Measurements from ENCODE around the gene HK1. TPM values are rescaled to one million over a fixed set of nuclear protein-coding genes. Genes with fewer than 3 reads are reported as not detected.
"Not testable (repeated sequence)": the region's sequence is repeated elsewhere in the genome, so short reads cannot be mapped to it uniquely, and the experiment has no call there.

The HK1 gene
- 139 TPM for total RNA-seq

DNA sequence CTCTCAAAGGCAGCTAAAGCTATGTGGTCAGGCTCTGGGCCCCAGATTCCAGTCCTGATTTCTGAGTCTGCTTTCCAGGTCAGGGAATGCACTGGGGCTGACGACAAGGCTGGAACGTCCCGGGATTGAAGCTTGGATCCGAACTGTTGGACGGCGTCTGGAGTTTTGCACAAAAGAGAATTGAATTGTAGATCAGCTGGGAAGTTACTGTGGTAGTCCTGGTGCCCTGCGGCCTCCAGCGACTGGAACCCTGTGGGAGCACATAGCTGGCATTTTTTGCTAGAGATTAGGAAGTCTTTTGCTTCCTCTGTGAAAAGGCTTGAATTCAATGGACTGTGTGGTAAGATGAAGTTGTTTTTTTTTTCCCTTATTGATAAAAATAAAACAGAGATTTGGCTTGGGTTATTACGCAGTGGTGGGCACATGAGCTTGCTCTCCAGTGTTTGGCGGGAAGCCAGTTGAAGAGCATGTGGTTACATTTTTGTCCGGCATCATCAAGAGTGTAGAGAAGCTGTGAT lies at the start of gene HK1:
Gene HK1, plus strand, starts transcription at position 51 of the 518 bp plus-strand sequence.
- DNase-seq (ENCODE audit: low spot score), result no peak

DNA sequence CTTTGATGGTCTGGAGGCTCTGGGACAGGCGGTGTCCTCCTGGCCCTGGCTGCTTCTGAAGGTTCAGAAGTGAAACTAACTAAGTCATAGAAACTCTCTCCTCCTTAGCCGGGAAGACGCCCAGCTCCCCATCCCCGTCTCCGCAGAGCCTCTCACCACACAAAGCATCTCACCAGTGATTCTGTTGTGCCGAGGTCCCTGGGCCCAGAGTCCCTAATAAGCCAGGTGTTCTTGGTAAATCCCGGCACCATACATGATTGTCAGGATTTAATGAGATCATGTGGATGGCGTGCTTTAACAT lies 48.7 kb upstream of the HK1 start:
- no peak for DNase-seq (ENCODE audit: low spot score)

DNA sequence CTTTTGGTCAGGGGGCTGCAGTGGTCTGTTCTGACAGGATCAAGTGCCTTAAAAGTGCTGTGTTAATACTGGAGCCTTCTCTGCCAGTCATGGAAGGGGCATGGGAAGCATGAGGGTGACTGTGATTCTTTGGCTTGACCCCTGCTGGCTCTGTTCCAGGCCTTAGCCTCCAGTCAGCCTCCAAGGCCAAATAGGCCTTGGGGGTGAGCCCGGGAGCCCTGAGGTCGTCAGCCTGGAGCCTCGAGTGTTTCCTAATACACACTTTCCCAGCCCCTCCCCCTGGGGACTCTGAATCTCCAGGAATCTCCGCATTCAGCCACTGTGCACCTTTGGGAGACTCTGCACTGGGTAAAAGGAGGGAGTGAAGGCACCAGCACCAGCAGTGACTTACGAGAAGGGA lies 48.2 kb upstream of the HK1 start:
- no peak for DNase-seq (ENCODE audit: low spot score)

DNA sequence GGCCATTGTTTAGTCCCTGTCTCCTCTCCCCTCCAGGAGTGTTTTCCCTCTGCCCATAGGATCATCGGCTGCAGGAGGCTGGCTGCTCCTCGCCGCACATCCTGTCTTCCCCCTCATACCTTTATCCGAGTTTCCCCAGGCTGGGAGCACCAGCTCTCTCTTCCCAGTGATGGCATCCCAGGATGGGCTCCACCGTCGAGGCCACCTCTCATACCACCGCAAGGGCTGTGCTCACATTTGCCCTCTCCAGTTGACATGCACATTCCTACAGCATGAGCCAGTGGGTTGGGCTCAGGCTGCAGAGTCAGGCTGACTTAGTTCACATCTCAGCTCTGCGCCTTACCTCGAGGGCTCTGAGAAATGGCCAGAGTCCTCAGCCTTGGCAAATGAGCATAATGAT lies 46.0 kb upstream of the HK1 start:
- no peak for DNase-seq (ENCODE audit: low spot score)

DNA sequence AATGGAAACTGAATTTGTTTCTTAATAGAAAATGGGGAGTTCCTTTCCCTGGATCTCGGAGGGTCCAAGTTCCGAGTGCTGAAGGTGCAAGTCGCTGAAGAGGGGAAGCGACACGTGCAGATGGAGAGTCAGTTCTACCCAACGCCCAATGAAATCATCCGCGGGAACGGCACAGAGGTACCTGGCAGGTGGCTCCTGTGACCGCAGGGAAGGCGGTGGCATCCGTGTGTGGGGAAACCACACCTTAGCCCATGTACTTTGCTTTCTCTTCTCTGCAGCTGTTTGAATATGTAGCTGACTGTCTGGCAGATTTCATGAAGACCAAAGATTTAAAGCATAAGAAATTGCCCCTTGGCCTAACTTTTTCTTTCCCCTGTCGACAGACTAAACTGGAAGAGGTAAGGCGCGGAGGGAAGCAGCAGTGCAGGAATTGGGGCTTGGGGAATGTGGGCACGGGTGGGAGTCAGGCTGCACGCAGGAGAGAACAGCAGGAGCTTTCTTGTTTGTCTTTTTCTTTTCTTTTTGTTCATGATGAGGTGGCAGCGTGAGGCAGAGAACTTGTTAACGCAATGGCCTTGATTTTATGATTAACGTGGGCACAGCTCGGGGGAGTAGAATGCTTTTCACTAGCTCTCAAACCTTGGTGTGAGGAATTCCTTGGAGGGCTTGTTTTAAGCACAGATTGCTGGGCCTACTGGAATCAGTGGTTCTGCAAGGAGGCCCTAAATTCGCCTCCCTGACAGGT lies 45.4 kb upstream of the HK1 start:
- DNase-seq (ENCODE audit: low spot score), result no peak

DNA sequence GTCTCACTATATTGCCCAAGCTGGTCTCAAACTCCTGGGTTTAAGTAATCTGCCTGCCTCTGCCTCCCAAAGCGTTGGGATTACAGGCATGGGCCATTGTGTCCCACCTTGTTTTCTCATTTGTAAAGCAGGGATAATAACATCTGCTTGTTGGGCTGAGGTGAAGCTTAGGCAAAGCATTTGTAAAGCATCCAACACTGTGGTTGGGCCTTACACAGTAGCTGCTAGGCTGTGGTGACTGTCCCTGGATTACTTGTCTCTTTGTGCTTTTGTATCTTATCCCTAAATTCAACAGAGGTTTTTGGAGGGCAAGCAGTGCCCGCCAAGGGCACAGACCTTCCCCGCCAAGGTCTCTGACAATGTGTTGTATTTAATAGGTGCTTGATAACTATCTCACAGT lies 43.8 kb upstream of the HK1 start:
- no peak for DNase-seq (ENCODE audit: low spot score)

DNA sequence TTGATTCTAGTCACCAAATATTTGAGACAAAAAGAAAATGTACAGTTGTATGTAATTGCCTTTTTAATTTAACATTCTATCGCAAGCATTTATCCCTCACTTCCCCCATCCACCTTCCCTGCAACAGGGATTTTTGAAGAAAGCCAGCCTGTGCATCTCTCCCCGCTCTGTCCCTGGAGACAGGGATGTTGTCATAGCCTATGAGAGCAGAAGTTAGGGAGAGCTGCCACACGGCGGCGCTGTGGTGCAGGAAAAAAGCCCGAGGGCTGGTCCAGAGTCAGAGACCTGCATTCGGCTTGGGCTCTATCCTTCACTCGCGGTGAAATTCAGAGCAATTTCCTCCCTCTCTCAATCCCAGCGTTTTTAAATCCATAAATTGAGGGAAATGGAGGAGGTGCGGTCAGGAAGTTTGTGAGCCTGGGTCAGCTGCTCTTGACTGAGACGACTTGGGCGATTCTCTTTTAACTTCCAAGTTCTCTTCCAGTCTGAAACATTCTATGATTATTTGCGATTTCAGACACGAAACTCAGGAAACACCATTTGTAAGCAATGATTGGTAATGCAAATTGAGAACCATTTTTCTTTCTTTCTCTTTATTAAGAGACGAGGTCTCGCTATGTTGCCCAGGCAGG lies 40.7 kb upstream of the HK1 start:
- peak; percentile 92 for DNase-seq (ENCODE audit: low spot score)

DNA sequence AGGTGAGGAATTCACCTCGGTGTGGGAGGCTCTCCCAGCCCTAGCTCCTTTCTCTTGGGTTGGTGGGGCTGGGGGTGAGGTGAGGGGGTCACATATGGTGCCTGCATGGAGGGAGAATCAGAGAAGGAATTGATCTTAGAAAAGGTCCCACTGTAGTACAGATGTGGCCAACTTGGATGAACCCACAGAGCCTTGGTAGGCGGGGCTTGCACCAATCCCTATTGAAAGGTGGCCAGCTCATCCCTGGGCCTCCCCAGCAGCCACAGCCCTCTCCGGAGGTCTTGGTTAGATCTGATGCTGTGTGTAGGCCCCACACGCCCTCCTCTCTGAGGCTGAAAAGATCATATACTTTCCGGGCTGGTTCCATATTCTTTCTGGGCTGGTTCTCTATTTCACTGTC lies 39.2 kb upstream of the HK1 start:
- no peak for DNase-seq (ENCODE audit: low spot score)

DNA sequence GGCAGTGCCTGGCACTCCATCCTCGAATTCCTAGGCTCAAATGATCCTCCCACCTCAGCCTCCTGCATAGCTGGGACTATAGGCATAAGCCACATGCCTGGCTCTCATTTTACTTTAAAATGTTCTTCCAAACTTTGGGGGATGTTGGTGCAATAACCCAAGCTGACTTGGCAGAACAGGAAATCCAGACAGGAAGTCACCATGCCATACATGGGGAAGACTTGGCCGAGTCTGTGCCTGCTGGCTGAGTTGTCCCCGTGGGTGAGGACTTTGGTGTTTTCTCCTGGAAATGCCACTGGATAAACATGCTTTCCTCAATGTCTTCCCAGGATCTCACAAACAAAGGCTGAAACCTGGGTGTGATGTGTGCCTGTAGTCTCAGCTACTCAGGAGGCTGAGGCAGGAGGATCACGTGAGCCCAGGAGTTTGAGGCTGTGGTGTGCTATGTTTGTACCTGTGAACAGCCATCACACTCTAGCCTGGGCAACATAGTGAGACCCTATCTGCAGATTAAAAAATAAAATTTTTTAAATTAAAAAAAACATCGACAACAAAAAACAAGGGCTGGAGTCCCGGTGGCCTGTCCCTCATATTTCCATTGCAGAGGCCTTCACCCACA lies 38.4 kb upstream of the HK1 start:
- no peak for DNase-seq (ENCODE audit: low spot score)

DNA sequence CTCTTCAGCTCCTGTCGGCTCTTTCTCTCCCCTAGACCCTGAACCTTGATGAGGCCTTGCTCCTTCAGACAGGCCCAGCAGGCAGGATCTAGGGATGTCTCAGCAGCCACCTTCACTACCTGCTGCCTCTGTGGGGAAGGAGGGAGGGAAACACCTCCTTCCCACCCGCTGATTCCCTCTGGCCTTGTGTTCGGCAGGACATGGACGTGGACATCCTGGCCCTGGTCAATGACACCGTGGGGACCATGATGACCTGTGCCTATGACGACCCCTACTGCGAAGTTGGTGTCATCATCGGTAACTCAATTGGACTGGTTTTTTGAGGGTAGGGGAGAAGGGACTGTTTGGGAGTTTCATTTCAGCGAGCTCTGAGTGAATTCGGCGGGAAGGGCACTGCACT lies 37.8 kb upstream of the HK1 start:
- no peak for DNase-seq (ENCODE audit: low spot score)

DNA sequence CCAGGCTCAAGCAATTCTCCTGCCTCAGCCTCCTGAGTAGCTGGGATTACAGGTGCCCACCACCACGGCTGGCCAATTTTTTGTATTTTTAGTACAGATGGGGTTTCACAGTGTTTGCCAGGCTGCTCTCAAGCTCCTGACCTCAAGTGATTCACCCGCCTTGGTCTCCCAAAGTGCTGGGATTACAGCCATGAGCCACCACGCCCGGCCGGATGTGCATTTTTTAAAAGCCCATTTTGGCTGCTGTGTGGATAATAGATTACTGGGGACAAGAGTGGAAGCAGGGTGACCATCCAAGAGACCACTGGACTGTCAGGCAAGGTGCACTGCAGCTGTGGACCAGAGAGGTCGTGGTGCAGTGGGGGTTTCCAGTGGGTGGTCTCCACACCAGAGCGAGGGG lies 36.7 kb upstream of the HK1 start:
- no peak for DNase-seq (ENCODE audit: low spot score)

DNA sequence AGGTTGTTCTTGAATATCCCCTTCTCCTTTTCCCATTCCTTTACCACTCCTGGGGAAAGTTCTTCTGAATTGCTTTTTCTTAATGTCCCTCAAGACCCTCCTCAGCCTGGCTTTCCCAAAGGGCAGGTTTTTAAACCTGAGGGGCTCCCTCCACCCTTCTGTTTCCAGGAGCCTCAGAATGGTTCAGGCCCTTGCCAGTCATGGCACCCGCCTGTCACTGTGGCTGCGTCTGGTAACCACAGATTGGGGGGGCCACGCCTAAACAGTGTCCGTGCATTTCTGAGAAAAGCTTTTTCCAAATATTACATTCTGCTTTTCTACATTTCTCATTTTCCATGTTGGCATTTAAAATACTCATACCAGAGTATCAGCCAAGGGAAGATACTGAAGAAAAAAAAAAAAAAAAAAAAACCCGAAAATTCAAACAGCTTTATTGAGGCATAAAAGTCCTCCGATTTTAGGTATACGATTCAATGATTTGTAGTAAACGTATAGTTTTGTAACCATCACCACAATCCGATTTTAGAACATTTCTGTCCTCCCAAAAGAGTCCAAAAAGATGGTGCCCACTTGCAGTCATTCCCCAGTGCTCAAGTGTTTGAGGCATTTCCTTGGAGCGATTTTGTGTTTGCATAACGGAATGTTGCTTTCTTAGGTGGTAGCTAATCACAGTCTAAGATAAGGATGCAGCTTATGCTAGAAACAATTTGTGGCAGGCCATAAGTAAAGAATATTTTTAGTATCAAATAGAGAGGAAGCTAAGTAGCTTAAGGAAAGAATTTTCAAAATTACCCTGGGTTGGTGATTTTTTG lies 36.0 kb upstream of the HK1 start:
- no peak for DNase-seq (ENCODE audit: low spot score)

DNA sequence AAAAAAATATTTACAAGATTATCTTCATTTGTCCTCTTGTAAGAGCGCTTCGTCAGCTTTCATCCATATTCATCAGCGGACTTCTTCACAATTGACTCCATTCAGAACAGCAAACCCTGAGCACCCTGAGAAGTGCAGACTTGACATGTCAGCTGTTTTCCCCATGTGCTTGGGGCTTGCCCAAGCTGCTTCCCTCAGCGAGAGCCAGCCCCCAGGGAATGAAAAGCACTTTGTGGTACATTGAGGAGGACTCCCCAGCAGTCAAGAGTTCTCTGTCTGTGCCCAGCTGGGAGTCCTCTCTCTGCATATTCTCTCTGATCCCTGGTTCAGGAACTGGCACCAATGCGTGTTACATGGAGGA lies 35.5 kb upstream of the HK1 start:
- no peak for DNase-seq (ENCODE audit: low spot score)

DNA sequence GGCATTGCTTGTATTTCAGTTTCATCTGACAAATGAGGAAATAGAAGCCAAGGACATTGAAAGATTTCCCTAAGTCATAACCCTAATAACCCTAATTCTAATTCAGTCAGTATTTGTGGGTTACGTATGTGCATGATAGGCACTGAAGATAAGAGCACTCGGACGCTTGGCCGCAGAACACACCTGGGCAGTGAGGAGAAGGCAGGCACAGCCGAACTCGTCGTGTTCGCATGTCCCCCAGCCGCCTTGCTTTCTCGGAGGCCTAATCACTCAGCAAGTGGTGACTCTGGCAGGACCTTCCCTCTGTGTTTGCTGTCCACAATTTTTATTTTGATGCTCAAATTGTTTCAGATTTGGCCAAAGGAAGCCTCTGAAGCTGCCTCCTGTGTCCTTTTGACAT lies 34.5 kb upstream of the HK1 start:
- no peak for DNase-seq (ENCODE audit: low spot score)

DNA sequence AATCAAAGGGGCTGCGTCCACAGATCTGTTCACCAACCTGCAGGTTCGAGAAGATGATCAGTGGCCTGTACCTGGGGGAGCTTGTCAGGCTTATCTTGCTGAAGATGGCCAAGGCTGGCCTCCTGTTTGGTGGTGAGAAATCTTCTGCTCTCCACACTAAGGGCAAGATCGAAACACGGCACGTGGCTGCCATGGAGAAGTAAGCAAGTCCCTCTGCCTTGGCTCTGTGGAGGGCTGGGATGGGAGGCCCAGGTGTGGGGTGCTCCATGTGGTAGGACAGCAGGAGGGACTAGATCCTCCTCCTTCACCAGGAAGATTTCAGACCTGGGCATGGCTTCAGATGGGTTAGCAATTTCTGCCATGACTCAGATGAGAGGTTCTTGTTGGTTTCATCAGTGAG lies 32.3 kb upstream of the HK1 start:
- no peak for DNase-seq (ENCODE audit: low spot score)

DNA sequence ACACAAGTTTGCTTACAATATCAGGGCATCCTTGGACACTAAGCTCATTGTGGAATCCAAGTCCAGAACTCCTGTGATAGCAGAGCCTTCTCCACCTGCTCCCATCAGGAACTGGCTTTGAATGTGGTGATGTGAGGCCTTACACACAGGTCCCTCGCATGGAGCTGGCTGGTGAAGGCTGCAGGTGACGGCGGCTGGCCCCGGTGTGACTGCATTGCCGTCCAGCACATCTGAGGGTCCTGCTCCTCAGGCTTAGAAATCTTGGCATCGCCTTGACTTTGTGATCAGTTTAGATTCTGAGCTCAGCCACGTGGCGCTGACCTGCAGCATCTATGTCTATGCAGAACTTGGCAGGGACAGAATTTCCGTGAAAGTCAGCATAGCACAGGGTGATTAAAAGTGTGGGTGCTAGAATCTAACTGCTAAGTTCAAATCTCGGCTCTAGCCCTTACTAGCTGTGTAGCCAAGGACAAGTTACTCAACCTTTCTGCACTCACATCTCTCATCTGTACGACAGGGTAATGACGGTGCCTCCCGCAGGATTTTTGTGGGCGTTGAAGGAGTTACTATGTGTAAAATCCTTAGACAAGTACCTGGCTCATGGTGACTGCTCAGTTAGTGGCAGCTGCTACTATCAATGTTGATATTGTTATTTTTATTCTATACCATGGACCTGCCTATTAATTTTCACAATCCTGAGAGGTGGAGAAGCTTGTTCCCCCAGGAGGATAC lies 31.5 kb upstream of the HK1 start:
- no peak for DNase-seq (ENCODE audit: low spot score)

DNA sequence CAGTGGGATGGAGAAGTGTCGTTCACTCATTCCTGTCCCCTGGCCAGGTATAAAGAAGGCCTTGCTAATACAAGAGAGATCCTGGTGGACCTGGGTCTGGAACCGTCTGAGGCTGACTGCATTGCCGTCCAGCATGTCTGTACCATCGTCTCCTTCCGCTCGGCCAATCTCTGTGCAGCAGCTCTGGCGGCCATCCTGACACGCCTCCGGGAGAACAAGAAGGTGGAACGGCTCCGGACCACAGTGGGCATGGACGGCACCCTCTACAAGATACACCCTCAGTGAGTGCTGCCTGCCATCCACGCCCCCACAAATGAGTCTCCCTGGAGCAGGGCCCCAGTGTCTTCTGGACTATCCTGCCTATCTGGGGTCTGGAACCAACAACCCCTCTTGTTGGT lies 31.0 kb upstream of the HK1 start:
- no peak for DNase-seq (ENCODE audit: low spot score)

DNA sequence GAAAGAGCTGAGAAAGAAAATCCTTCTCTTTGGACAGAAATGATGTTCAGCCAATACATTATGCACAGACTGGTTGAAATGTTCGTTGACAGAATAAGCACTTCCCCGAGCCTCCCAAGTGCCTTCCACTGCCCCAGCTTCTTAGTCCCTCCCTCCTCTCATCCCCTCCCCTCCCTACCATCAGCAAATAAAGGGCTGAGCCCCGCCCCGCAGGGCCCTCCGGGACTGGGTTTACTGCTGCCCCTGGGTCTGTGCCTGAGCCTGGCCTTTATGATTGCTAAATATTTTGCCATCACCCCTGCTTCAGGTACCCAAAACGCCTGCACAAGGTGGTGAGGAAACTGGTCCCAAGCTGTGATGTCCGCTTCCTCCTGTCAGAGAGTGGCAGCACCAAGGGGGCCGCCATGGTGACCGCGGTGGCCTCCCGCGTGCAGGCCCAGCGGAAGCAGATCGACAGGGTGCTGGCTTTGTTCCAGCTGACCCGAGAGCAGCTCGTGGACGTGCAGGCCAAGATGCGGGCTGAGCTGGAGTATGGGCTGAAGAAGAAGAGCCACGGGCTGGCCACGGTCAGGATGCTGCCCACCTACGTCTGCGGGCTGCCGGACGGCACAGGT lies 30.1 kb upstream of the HK1 start:
- no peak for DNase-seq (ENCODE audit: low spot score)

DNA sequence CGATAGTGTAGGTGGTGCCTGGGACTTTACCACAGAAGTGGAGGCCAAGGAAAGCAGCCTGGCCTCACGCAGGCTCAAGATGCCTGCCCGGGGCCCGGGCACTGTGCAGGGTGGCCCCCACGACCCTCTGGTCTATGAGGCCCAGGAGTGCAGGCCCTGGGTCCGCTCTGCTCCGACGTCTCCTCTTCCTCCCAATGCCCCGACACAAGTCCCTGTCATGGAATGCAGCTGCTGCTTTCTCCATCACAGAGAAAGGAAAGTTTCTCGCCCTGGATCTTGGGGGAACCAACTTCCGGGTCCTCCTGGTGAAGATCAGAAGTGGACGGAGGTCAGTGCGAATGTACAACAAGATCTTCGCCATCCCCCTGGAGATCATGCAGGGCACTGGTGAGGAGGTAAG lies 28.3 kb upstream of the HK1 start:
- DNase-seq (ENCODE audit: low spot score), result no peak

DNA sequence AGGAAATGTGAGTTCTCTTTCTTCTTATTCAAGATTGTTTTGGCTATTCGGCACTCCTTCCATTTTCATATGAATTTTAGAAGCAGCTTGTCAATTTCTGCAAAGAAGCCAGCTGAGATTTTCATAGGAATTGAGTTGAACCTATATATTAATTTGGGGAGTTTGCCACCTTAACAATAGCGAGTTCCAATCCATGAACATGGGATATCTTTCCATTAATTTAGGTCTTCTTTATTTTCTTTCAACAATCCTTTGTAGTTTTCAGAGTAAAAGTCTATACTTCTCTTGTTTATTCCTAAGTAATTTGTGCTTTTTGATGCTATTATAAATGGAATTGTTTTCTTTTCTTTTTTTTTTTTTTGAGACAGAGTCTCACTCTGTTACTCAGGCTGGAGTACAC lies 26.9 kb upstream of the HK1 start:
- not testable (repeated sequence) for DNase-seq (ENCODE audit: low spot score)

DNA sequence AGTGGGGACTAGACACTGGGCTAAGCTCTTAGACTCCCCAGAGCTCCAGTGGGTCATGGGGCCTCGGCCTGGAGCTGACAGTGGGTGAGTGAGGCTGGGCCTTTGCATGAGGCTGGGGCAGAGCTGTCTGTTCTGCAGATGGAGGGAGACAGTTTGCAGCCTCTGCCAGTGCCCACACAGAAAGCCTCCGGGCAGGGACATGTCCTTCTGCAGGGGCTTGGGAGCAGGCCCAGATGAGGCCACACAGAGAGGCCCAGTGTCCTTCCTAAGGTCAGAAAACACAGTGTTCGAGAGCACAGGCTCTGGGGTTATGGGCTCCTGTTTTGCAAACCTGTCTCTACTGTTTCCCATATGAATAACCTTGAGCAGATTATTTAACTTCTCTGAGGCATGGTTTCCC lies 25.1 kb upstream of the HK1 start:
- DNase-seq (ENCODE audit: low spot score), result no peak

DNA sequence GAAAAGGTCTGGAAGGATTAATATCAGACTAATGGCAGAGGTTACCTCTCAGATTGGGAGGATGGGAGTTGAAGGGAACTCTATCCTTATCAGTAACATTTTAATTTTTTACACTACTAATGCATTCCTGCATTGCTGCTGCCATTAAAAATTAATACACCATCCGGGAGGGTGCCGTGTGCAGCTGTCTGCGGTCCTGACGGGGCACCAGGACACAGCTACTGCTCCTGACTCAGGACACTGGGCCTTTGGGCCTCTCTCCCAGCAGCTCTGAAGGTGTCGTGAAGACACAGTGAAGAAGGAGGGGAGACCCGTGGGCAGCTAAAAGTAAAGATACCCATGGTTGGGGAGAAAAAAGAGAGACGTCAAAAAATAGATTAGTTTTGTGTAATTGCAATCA lies 23.4 kb upstream of the HK1 start:
- DNase-seq (ENCODE audit: low spot score), result no peak
